K562 (cell line): ENCODE data around the gene TJP3. TPM values are rescaled to one million over a fixed set of nuclear protein-coding genes. Genes with fewer than 3 reads are reported as not detected.

Source experiments
- KDM4B ChIP-seq, 2 experiments: fragments of 450-650 bp in 1 of 2; sonication (generic) in 1 of 2; IDR thresholded peaks; 2 replicates each; pipeline ENCODE4 v1.6.1; 2016 to 2017; ENCODE audit warnings: borderline replicate concordance in 2 of 2, antibody characterized with exemption in 1 of 2, low read depth in 1 of 2, mild to moderate bottlenecking in 1 of 2
- MCM2 ChIP-seq: fragments of 450-650 bp; IDR thresholded peaks from 2 replicates; pipeline ENCODE4 v1.6.1; 2017; ENCODE audit warnings: low read depth, mild to moderate bottlenecking
- MECOM ChIP-seq: fragments of 250-450 bp; sonication (Bioruptor Pico); IDR thresholded peaks from 2 replicates; pipeline ENCODE4 v1.8.0; 2022; ENCODE audit warnings: inconsistent platforms
- NCOA6 ChIP-seq: fragments of 450-650 bp; IDR thresholded peaks from 2 replicates; pipeline ENCODE4 v1.6.1; 2017; ENCODE audit warnings: mild to moderate bottlenecking
- POLR3A ChIP-seq: IDR thresholded peaks from 2 replicates; pipeline ENCODE4 v1.6.1; 2011; ENCODE audit warnings: borderline replicate concordance, mild to moderate bottlenecking, moderate library complexity; ENCODE audit not compliant: insufficient read length, insufficient read depth; ENCODE audit errors: extremely low read depth
- TCF7 ChIP-seq: sonication (generic); IDR thresholded peaks from 2 replicates; pipeline ENCODE4 v1.6.1; 2016; ENCODE audit warnings: antibody characterized with exemption, borderline replicate concordance
- ZKSCAN8 ChIP-seq: fragments of 200-800 bp; sonication (Bioruptor generic); IDR thresholded peaks from 2 replicates; pipeline ENCODE4 v1.6.1; 2016; ENCODE audit warnings: missing genetic modification characterization, missing compliant biosample characterization
- ZNF324 ChIP-seq: fragments of 250-450 bp; sonication (Bioruptor Pico); IDR thresholded peaks from 2 replicates; pipeline ENCODE4 v1.4.0; 2020; ENCODE audit warnings: mild to moderate bottlenecking
- polyA plus RNA-seq, 8 experiments: library from polyadenylated mRNA; depleted of rRNA in 4 of 8; stranded (reverse) in 5 of 8; unstranded in 3 of 8; fragments of >200 nt; fragmentation: Nextera tagmentation in 2 of 8; fragmentation: Illumina TruSeq in 1 of 8; extraction: Ambion mirVana in 2 of 8; extraction: Trizol in 1 of 8; gene quantifications; 2 replicates each; pipeline versions ENCODE4 v1.2.1 to v1.2.3, GENCODE V29; 2011 to 2014; ENCODE audit warnings: inconsistent platforms in 1 of 8, missing spikeins in 1 of 8
- total RNA-seq, 7 experiments: library from RNA; depleted of rRNA in 6 of 7; stranded (reverse); fragments of >200 nt in 6 of 7; fragmentation: Illumina TruSeq in 2 of 7; extraction: Trizol in 2 of 7; gene quantifications; 2 replicates each; pipeline versions ENCODE4 v1.2.1 to v1.2.3, GENCODE V29; 2011 to 2021; ENCODE audit warnings: low replicate concordance in 1 of 7
- TF ChIP-seq, protein P1 (sequence below): fragments of 450-650 bp; IDR thresholded peaks from 2 replicates; pipeline ENCODE4 v1.6.1; 2017; ENCODE audit warnings: antibody characterized with exemption, mild to moderate bottlenecking
- TF ChIP-seq, protein P2 (sequence below): fragments of 450-650 bp; IDR thresholded peaks from 2 replicates; pipeline ENCODE4 v1.6.1; 2016; ENCODE audit warnings: borderline replicate concordance
- TF ChIP-seq, protein P3 (sequence below): fragments of 250-450 bp; sonication (Bioruptor Pico); IDR thresholded peaks from 2 replicates; pipeline ENCODE4 v1.8.0; 2022; ENCODE audit warnings: moderate library complexity, mild to moderate bottlenecking, inconsistent platforms
- TF ChIP-seq, protein P4 (sequence below), 3 experiments: fragments of 200-800 bp in 1 of 3; fragments of 250-450 bp in 1 of 3; fragments of 450-650 bp in 1 of 3; sonication (Bioruptor Pico) in 1 of 3; sonication (Bioruptor generic) in 1 of 3; formaldehyde crosslinking in 1 of 3; IDR thresholded peaks; 2 replicates each; pipeline versions ENCODE4 v1.6.1 to v1.8.0; 2016 to 2022; ENCODE audit warnings: mild to moderate bottlenecking in 2 of 3, missing genetic modification characterization in 2 of 3, missing compliant biosample characterization in 1 of 3, moderate library complexity in 1 of 3
- TF ChIP-seq, protein P5 (sequence below): fragments of 250-450 bp; sonication (Bioruptor Pico); IDR thresholded peaks from 2 replicates; pipeline ENCODE4 v1.4.0; 2020
- TF ChIP-seq, protein P6 (sequence below): sonication (generic); formaldehyde crosslinking; IDR thresholded peaks from 2 replicates; pipeline ENCODE4 v1.8.1; 2023; ENCODE audit warnings: mild to moderate bottlenecking, missing genetic modification reagents

The TJP3 gene
- total and polyA plus RNA-seq, 9 of the 15 experiments (the other 6 are each of a cell fraction or from before 2014, with no cell fraction given): 0.11 to 2.4 (median 0.57) TPM; not detected in 1

DNA sequence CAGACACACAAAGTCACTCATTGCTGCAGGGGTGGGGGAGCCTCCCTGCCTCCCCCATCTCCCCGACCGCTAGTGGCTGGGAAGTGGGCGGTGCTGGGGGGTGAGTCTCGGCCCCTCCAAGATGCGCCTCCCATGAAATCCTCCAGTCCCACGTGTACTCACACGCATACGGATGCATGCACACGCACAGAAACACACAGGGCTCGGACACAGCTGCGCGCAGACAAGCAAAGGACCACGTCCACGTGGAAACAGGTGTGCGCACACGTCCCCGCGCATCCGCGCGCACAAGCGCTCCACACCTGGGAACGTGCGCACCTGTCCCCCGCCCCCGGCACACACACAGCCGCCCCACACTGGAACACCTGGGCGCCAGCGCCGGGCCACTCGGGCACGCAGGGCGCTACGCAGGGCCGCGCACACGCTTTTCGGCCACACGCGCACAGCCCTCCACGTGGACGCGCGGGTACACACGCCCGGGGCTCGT is 77.3 kb downstream of the TJP3 start (continued):
- TF ChIP-seq NCOA6: no peak
- TF ChIP-seq, protein P1, sequence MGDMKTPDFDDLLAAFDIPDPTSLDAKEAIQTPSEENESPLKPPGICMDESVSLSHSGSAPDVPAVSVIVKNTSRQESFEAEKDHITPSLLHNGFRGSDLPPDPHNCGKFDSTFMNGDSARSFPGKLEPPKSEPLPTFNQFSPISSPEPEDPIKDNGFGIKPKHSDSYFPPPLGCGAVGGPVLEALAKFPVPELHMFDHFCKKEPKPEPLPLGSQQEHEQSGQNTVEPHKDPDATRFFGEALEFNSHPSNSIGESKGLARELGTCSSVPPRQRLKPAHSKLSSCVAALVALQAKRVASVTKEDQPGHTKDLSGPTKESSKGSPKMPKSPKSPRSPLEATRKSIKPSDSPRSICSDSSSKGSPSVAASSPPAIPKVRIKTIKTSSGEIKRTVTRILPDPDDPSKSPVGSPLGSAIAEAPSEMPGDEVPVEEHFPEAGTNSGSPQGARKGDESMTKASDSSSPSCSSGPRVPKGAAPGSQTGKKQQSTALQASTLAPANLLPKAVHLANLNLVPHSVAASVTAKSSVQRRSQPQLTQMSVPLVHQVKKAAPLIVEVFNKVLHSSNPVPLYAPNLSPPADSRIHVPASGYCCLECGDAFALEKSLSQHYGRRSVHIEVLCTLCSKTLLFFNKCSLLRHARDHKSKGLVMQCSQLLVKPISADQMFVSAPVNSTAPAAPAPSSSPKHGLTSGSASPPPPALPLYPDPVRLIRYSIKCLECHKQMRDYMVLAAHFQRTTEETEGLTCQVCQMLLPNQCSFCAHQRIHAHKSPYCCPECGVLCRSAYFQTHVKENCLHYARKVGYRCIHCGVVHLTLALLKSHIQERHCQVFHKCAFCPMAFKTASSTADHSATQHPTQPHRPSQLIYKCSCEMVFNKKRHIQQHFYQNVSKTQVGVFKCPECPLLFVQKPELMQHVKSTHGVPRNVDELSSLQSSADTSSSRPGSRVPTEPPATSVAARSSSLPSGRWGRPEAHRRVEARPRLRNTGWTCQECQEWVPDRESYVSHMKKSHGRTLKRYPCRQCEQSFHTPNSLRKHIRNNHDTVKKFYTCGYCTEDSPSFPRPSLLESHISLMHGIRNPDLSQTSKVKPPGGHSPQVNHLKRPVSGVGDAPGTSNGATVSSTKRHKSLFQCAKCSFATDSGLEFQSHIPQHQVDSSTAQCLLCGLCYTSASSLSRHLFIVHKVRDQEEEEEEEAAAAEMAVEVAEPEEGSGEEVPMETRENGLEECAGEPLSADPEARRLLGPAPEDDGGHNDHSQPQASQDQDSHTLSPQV: no peak
- no peak for TF ChIP-seq ZKSCAN8
- no peak for TF ChIP-seq POLR3A
- TF ChIP-seq MECOM (CRISPR knock-in tag): no peak
- TF ChIP-seq, protein P2, sequence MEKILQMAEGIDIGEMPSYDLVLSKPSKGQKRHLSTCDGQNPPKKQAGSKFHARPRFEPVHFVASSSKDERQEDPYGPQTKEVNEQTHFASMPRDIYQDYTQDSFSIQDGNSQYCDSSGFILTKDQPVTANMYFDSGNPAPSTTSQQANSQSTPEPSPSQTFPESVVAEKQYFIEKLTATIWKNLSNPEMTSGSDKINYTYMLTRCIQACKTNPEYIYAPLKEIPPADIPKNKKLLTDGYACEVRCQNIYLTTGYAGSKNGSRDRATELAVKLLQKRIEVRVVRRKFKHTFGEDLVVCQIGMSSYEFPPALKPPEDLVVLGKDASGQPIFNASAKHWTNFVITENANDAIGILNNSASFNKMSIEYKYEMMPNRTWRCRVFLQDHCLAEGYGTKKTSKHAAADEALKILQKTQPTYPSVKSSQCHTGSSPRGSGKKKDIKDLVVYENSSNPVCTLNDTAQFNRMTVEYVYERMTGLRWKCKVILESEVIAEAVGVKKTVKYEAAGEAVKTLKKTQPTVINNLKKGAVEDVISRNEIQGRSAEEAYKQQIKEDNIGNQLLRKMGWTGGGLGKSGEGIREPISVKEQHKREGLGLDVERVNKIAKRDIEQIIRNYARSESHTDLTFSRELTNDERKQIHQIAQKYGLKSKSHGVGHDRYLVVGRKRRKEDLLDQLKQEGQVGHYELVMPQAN: peak; percentile 60
- TF ChIP-seq, protein P3, sequence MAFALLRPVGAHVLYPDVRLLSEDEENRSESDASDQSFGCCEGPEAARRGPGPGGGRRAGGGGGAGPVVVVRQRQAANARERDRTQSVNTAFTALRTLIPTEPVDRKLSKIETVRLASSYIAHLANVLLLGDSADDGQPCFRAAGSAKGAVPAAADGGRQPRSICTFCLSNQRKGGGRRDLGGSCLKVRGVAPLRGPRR (CRISPR knock-in tag): no peak
- TF ChIP-seq MCM2: no peak
- TF ChIP-seq, protein P4, sequence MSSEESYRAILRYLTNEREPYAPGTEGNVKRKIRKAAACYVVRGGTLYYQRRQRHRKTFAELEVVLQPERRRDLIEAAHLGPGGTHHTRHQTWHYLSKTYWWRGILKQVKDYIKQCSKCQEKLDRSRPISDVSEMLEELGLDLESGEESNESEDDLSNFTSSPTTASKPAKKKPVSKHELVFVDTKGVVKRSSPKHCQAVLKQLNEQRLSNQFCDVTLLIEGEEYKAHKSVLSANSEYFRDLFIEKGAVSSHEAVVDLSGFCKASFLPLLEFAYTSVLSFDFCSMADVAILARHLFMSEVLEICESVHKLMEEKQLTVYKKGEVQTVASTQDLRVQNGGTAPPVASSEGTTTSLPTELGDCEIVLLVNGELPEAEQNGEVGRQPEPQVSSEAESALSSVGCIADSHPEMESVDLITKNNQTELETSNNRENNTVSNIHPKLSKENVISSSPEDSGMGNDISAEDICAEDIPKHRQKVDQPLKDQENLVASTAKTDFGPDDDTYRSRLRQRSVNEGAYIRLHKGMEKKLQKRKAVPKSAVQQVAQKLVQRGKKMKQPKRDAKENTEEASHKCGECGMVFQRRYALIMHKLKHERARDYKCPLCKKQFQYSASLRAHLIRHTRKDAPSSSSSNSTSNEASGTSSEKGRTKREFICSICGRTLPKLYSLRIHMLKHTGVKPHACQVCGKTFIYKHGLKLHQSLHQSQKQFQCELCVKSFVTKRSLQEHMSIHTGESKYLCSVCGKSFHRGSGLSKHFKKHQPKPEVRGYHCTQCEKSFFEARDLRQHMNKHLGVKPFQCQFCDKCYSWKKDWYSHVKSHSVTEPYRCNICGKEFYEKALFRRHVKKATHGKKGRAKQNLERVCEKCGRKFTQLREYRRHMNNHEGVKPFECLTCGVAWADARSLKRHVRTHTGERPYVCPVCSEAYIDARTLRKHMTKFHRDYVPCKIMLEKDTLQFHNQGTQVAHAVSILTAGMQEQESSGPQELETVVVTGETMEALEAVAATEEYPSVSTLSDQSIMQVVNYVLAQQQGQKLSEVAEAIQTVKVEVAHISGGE (CRISPR knock-in tag; IDR thresholded peaks at IDR 0.05): no peak
- TF ChIP-seq KDM4B (IDR thresholded peaks at IDR 0.05; ENCODE audit: borderline replicate concordance in 2 of 2, low read depth in 1 of 2): no peak
- TF ChIP-seq, protein P5, sequence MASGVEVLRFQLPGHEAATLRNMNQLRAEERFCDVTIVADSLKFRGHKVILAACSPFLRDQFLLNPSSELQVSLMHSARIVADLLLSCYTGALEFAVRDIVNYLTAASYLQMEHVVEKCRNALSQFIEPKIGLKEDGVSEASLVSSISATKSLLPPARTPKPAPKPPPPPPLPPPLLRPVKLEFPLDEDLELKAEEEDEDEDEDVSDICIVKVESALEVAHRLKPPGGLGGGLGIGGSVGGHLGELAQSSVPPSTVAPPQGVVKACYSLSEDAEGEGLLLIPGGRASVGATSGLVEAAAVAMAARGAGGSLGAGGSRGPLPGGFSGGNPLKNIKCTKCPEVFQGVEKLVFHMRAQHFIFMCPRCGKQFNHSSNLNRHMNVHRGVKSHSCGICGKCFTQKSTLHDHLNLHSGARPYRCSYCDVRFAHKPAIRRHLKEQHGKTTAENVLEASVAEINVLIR (CRISPR knock-in tag): no peak
- no peak for TF ChIP-seq ZNF324 (CRISPR knock-in tag)
- TF ChIP-seq TCF7: no peak
- TF ChIP-seq, protein P6, sequence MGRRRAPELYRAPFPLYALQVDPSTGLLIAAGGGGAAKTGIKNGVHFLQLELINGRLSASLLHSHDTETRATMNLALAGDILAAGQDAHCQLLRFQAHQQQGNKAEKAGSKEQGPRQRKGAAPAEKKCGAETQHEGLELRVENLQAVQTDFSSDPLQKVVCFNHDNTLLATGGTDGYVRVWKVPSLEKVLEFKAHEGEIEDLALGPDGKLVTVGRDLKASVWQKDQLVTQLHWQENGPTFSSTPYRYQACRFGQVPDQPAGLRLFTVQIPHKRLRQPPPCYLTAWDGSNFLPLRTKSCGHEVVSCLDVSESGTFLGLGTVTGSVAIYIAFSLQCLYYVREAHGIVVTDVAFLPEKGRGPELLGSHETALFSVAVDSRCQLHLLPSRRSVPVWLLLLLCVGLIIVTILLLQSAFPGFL (CRISPR knock-in tag): no peak
